Stomach (tissue), 9 donors: ENCODE results near the gene HMGCS2. TPM values are rescaled to one million over a fixed set of nuclear protein-coding genes. Genes with fewer than 3 reads are reported as not detected.

ENCODE experiments used
- DNase-seq, 2 donors: peaks; one replicate each; pipeline versions ENCODE4 v3.0.0 to v3.0.0-alpha.2; 2013 to 2019
- H3K27ac ChIP-seq, 5 donors: fragments of 200-600 bp in 4 of 5; sonication (generic) in 4 of 5; one replicate each; pipeline ENCODE4 v1.5.1; 2013 to 2019; ENCODE audit warnings: mild to moderate bottlenecking in 1 of 5, moderate library complexity in 1 of 5
- H3K27me3 ChIP-seq, 3 donors: fragments of 200-600 bp; sonication (generic); one replicate each; pipeline ENCODE4 v1.5.1; 2017 to 2019; ENCODE audit warnings: mixed run types in 1 of 3
- H3K36me3 ChIP-seq, 4 donors: fragments of 200-600 bp; sonication (generic); 1 replicate in 3 of 4; 2 replicates in 1 of 4; pipeline ENCODE4 v1.5.1; 2016 to 2019
- H3K4me1 ChIP-seq, 4 donors: fragments of 200-600 bp; sonication (generic); one replicate each; pipeline ENCODE4 v1.5.1; 2016 to 2019
- H3K4me3 ChIP-seq, 4 donors: fragments of 200-600 bp; sonication (generic) in 3 of 4; one replicate each; pipeline ENCODE4 v1.5.1; 2016 to 2019; ENCODE audit warnings: mild to moderate bottlenecking in 1 of 4
- H3K9me3 ChIP-seq, 4 donors: fragments of 200-600 bp; sonication (generic); one replicate each; pipeline ENCODE4 v1.5.1; 2016 to 2019
- EP300 ChIP-seq: sonication (generic); formaldehyde crosslinking; IDR thresholded peaks from one replicate; pipeline ENCODE4 v1.6.1; 2017; ENCODE audit warnings: antibody characterized with exemption
- POLR2A ChIP-seq, 4 donors: fragments of 450-650 bp; IDR thresholded peaks; one replicate each; pipeline ENCODE4 v1.6.1; 2016; ENCODE audit warnings: antibody characterized with exemption in 4 of 4, control low read depth in 2 of 4, mild to moderate bottlenecking in 1 of 4, moderate library complexity in 1 of 4
- POLR2AphosphoS5 ChIP-seq, 3 donors: sonication (generic); formaldehyde crosslinking; IDR thresholded peaks; one replicate each; pipeline ENCODE4 v1.6.1; 2016; ENCODE audit warnings: antibody characterized with exemption in 3 of 3
- WGBS, 5 donors: extraction: QIAGEN DNeasy Blood & Tissue Kit in 3 of 5; methylation state at CpG; one replicate each; pipeline versions ENCODE4 v1.1.5 to v1.1.7; 2013 to 2018; 5-methylcytosine and 5-hydroxymethylcytosine counted together
- intact Hi-C: fragments of 100-400 bp; cut with DNase I; formaldehyde crosslinking; loops from one replicate; pipeline ENCODE4 v1.15.1; 2023; ENCODE audit warnings: low total_unique reads
- polyA plus RNA-seq, 3 donors: library from polyadenylated mRNA; stranded (reverse); fragments of 200-250 nt; gene quantifications; one replicate each; pipeline ENCODE4 v1.2.3, GENCODE V29; 2013
- total RNA-seq, 5 donors: library from RNA; depleted of rRNA; stranded (reverse); fragments of >200 nt; gene quantifications; one replicate each; pipeline versions ENCODE4 v1.1.0 to v1.2.3, GENCODE V29; 2014 to 2016
- TF ChIP-seq, protein P1 (sequence below), 7 experiments: fragments of 450-650 bp in 4 of 7; fragments of 200-600 bp in 3 of 7; sonication (generic) in 3 of 7; IDR thresholded peaks; one replicate each; pipeline ENCODE4 v1.5.1; 2016 to 2019; ENCODE audit warnings: antibody characterized with exemption in 7 of 7, control low read depth in 2 of 7, mild to moderate bottlenecking in 1 of 7
- donor health status: healthy with polysubstance abuse.
- donor health status: Bipolar disorder and iron deficiency.
- donor health status: healthy.

HMGCS2 gene
- total and polyA plus RNA-seq, 8 donors, result 2.5 to 203 (median 57.6) TPM

DNA sequence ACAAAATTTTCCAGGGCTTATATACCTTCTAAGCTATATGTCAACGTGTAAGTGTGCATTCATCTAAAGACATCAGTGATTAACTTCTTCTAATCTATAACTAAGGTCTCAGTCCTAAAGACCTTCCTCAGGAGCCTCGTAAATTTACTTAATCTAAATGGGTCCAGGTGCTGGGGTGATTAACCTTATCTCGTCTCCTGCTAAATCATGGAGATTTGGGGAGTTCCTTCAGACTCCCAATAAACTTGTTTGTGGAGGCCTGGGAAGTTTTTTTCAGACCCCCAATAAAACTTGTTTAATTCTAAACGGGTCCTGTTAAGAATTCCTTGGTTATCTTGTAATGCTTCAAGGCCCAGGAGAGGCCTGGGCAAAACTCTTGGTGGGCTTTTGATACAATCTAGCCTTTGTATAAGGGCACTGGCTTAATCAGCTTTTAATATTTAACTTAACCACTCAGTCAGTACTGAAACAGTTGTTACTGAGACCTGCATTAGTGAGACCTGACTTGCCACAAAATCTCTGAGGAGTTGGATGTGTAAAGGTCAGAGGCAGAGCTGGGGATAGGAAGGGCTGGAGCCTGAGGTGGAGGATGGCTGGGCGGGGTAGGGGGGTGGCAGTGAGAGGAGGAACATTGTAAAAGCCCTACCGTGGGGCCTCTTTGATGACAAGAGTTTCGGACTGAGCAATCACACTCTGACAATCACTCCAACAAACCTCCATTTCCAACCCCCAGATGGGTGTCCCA, 6.2 kb upstream of the HMGCS2 start:
- DNase-seq, result peak in 1 of 2 donors; percentile 55

DNA sequence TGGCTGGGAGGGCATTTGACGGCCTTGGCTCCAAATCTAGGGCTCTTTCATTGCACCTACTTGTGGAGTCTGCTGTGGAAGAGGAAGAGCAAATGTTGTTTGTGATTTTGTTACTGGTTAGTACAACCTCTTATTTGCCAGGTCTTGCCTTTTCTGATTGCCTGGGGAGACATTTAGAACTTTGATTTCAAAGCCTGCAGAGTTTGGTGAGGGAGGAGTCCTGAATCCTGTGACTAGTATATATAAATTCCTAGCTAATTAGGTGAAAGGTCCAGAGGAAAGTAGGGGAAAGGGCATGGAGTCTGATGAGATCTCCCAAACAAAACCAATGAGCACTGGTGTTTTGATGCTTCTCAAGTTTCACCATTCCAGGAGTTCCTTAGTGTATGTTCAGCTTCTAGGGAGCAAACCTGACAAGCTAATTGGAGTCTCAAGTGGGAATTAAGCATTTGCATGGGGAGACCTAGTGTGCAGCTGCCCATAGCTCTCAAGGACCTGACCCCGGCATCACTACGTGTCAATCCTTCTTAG, 5.1 kb upstream of the HMGCS2 start:
- Histone ChIP-seq H3K4me3 (no peak overlapping the region), H3K27me3 (no peaks in the 10 kb centered on the region), H3K4me1 (peaks cover 11 to 42% (median 34%) of the 10 kb centered on the region in 4 donors), H3K9me3 (no peaks in the 10 kb centered on the region), H3K27ac (peak overlapping the region in 3 of 5 donors; percentile 60 to 79 (median 61)), H3K36me3 (no peaks in the 10 kb centered on the region)
- TF ChIP-seq POLR2AphosphoS5 (IDR thresholded peaks at IDR 0.05) (peak in 1 of 3 donors; percentile 64), POLR2A (IDR thresholded peaks at IDR 0.05) (no peak)
- 53 to 84% (median 63%) methylated on average over 3 of the region's 3 CpGs for WGBS, 5 donors
- intact Hi-C loops, result no loop called here
- peak in 1 of 2 donors; percentile 50 for DNase-seq

More for the DNA sequence above, 6.2 kb upstream of the HMGCS2 start:
- H3K4me3 ChIP-seq, result no peak overlapping the region
- H3K4me1 ChIP-seq, result peaks cover 17 to 43% (median 36%) of the 10 kb centered on the region in 4 donors
- H3K36me3 ChIP-seq, result no peaks in the 10 kb centered on the region
- TF ChIP-seq POLR2AphosphoS5 (IDR thresholded peaks at IDR 0.05), result no peak
- TF ChIP-seq, protein P1, sequence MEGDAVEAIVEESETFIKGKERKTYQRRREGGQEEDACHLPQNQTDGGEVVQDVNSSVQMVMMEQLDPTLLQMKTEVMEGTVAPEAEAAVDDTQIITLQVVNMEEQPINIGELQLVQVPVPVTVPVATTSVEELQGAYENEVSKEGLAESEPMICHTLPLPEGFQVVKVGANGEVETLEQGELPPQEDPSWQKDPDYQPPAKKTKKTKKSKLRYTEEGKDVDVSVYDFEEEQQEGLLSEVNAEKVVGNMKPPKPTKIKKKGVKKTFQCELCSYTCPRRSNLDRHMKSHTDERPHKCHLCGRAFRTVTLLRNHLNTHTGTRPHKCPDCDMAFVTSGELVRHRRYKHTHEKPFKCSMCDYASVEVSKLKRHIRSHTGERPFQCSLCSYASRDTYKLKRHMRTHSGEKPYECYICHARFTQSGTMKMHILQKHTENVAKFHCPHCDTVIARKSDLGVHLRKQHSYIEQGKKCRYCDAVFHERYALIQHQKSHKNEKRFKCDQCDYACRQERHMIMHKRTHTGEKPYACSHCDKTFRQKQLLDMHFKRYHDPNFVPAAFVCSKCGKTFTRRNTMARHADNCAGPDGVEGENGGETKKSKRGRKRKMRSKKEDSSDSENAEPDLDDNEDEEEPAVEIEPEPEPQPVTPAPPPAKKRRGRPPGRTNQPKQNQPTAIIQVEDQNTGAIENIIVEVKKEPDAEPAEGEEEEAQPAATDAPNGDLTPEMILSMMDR (IDR thresholded peaks at IDR 0.05), result no peak
- TF ChIP-seq EP300, result no peak
- no peak for TF ChIP-seq POLR2A (IDR thresholded peaks at IDR 0.05)
- H3K9me3 ChIP-seq, result no peaks in the 10 kb centered on the region
- H3K27me3 ChIP-seq, result no peaks in the 10 kb centered on the region
- intact Hi-C loops, result no loop called here
- H3K27ac ChIP-seq, result peak overlapping the region in 3 of 5 donors; percentile 60 to 79 (median 69)
- WGBS, 5 donors, result 31 to 59% (median 46%) methylated on average over 6 to 7 of the region's 7 CpGs

DNA sequence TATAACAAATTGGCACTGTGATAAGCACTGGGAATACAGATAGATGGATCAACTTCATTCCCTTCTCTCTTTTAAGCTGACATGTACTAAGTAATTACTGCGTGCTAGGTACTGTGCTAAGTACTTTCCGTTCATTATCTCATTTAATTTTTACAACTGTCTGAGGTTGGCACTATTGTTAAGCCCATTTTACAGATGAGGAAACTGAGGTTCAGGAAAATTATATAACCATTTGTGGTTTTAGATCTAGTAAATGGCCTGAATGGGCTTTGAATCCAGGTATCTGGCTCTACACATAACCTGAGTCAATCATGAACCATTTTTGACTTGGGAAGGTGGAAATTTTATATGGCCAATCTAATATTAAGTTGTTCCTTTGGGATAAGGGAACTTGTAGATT, 3.6 kb upstream of the HMGCS2 start:
- TF ChIP-seq POLR2AphosphoS5 (IDR thresholded peaks at IDR 0.05), result no peak
- TF ChIP-seq POLR2A (IDR thresholded peaks at IDR 0.05), result no peak
- TF ChIP-seq EP300, result no peak
- TF ChIP-seq, protein P1 (IDR thresholded peaks at IDR 0.05), result no peak
- WGBS, 5 donors, result 85 to 98% (median 95%) methylated on average over 2 of the region's 2 CpGs
- Histone ChIP-seq H3K4me1 (peaks cover 11 to 48% (median 43%) of the 10 kb centered on the region in 4 donors), H3K27me3 (no peaks in the 10 kb centered on the region), H3K36me3 (no peaks in the 10 kb centered on the region), H3K27ac (no peak overlapping the region), H3K9me3 (no peaks in the 10 kb centered on the region), H3K4me3 (no peak overlapping the region)
- no peak for DNase-seq
- intact Hi-C loops, result no loop called here

DNA sequence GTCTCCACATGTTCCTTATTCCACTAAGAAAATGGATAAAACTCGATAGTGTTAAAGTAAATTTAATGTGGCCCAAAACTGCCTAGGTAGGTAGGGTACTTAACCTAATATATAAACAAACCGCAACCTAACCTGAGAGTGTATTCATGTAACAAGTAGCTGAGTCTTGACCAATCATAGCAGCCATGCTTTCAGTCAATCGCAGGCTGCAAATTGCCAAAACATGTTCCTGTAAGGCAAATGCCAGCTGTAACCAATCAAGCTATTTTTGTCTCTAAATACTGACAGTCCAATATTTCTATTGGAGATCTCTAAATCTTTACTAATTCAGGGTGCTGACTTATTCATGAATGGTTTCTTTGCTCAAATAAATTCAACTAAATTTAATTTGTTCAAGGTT, 3.1 kb upstream of the HMGCS2 start:
- Histone ChIP-seq H3K27me3 (no peaks in the 10 kb centered on the region), H3K4me1 (peaks cover 13 to 53% (median 45%) of the 10 kb centered on the region in 4 donors), H3K4me3 (no peak overlapping the region), H3K27ac (peak overlapping the region in 1 of 5 donors; percentile 56), H3K36me3 (no peaks in the 10 kb centered on the region), H3K9me3 (no peaks in the 10 kb centered on the region)
- WGBS, 5 donors, result 60 to 73% (median 65%) methylated on average over 3 of the region's 3 CpGs
- DNase-seq, result peak in 1 of 2 donors; percentile 27
- TF ChIP-seq POLR2AphosphoS5 (IDR thresholded peaks at IDR 0.05) (no peak), EP300 (no peak), POLR2A (IDR thresholded peaks at IDR 0.05) (no peak)
- TF ChIP-seq, protein P1 (IDR thresholded peaks at IDR 0.05), result no peak
- intact Hi-C loops, result no loop called here
